ENCODE measurements around the gene CCDC92B. TPM values are rescaled to one million over a fixed set of nuclear protein-coding genes. Genes with fewer than 3 reads are reported as not detected.

The CCDC92B gene
- total RNA-seq, 2 donors from 2014 or later = 0.13 to 0.37 TPM

DNA sequence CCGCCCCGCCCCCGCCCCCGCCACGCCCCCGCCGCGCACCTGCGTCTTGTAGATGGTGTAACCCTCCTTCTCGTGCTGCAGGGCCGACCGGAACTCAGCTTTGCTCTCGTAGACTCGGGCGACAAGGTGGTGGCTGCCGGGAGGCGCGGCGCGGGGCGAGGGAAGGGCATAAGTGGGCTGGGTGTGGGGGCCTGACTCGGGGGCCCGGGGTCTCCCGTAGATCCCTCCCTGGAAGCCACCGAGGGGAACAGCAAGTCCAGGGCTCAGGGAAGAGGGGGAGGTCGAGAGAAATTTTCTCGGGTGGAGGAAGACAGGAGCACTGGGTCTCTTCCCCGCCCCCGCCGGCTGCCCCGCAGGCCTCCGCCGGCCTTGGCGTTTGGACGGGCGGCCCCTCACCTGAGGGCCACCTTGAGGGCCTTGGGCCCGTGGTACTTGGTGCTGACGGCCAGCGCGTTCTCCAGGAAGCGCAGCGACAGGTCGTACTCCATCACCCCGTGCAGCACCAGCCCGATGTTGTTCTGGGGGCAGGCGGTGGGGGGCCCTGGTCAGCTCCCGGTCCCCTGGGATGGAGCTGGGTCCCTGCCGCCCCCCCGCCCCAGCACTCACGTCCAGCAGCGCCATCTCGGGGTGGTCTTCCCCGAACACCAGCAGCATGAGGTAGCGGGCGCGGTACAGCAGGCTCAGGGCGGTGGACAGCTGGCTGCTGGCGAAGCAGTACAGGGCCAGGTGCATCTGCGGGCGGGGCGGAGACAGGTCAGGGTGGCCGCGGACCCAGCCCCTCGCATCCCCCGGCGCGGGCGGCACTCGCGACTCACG is 57.3 kb downstream of the CCDC92B start:
- H3K27ac Mint-ChIP-seq = no peak overlapping the region
- DNase-seq (no peak), ATAC-seq (no peak)
- H3K36me3 Mint-ChIP-seq (ENCODE audit: low read depth) = no peaks in the 10 kb centered on the region
- H3K9me3 ChIP-seq (ENCODE audit: control insufficient read depth, low read length, poor library complexity, severe bottlenecking) = no peaks in the 10 kb centered on the region
- H3K27me3 Mint-ChIP-seq = no peaks in the 10 kb centered on the region
- peaks cover 7% of the 10 kb centered on the region for H3K4me1 Mint-ChIP-seq
- H3K4me3 Mint-ChIP-seq = no peak overlapping the region

DNA sequence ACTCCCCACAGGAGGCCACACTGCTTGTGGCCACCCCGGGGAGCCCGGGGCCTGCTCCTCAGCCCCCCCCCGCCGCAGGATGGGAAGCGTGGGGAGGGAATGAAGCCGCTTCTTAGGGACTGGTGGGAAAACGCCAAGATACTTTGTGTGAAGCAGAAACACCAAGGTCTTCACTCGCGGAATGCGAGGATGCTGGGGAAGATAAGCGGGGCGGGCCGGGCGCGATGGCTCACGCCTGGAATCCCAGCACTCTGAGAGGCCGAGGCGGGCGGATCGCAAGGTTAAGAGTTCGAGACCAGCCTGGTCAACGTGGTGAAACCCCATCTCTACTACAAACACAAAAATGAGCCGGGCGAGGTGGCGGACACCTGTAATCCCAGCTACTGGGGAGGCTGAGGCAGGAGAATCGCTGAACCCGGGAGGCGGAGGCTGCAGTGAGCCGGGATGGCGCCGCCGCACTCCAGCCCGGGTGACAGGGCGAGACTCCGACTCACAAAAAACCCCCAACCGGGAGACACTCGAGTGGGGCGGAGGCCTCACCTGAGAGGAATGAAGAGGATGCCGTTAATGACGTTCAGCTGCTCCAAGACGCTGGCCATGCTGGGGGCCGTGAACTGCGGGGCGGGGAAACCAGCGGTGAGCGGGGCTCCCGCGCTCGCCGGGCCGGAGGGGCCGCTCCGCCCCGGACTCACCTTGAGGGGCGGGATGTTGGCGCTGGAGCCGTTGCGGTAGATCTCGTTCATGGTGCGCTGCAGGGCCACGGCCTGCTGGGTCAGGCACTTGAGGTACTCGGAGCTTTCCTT is 58.2 kb downstream of the CCDC92B start:
- ATAC-seq = no peak
- H3K9me3 ChIP-seq (ENCODE audit: control insufficient read depth, low read length, poor library complexity, severe bottlenecking) = no peaks in the 10 kb centered on the region
- Mint-ChIP-seq H3K27me3 (no peaks in the 10 kb centered on the region), H3K27ac (no peak overlapping the region), H3K4me1 (peaks cover 7% of the 10 kb centered on the region), H3K36me3 (ENCODE audit: low read depth) (no peaks in the 10 kb centered on the region), H3K4me3 (no peak overlapping the region)
- no peak for DNase-seq

DNA sequence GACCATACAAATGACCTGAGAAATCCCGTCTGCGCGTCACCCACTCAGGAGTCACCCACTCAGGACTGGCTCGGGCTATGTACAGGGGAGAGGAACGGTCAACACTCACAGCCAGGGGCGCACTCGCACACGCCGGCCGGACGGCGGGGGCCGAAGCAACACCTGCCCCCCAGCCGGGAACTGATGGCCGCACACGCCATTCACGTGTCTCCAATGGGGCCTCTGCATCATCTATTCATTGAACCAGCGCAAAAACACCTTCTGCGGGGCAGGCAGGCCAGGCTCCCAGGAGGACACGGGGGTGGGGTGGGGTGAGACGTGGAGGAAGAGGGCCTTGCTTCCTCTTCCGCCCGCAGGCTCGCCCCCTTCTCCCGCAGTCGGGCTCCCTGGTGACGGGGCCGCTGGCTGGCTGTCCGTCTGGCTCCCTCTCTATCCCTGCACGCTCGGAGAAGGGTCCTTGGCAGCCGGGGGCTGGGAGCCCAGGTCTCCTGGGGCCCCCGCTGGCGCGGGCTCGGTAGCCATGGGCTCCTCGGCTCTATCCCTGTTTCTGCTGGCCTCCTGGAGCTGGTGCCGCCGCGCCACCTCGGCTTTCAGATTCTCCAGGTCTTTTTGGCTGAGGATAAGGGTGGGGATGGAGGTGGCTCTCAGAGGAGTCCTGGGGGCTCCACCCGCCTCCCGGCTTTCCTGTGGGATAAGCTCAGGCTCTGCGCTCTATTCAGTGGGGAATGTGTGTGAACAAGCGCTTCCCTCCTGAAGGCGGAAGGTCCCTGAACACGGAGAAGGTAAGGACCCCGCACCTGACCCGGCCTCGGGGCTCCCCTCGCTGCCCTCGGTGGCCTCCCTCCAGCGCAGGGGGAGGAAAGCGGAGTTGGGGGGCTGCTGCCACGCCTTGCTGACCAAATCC is 59.0 kb downstream of the CCDC92B start:
- H3K4me1 Mint-ChIP-seq = peaks cover 7% of the 10 kb centered on the region
- H3K27ac Mint-ChIP-seq = peak overlapping the region; percentile 92
- DNase-seq = no peak
- no peaks in the 10 kb centered on the region for H3K27me3 Mint-ChIP-seq
- H3K4me3 Mint-ChIP-seq = peak overlapping the region; percentile 36
- no peak for ATAC-seq
- no peaks in the 10 kb centered on the region for H3K9me3 ChIP-seq (ENCODE audit: control insufficient read depth, low read length, poor library complexity, severe bottlenecking)
- no peaks in the 10 kb centered on the region for H3K36me3 Mint-ChIP-seq (ENCODE audit: low read depth)

DNA sequence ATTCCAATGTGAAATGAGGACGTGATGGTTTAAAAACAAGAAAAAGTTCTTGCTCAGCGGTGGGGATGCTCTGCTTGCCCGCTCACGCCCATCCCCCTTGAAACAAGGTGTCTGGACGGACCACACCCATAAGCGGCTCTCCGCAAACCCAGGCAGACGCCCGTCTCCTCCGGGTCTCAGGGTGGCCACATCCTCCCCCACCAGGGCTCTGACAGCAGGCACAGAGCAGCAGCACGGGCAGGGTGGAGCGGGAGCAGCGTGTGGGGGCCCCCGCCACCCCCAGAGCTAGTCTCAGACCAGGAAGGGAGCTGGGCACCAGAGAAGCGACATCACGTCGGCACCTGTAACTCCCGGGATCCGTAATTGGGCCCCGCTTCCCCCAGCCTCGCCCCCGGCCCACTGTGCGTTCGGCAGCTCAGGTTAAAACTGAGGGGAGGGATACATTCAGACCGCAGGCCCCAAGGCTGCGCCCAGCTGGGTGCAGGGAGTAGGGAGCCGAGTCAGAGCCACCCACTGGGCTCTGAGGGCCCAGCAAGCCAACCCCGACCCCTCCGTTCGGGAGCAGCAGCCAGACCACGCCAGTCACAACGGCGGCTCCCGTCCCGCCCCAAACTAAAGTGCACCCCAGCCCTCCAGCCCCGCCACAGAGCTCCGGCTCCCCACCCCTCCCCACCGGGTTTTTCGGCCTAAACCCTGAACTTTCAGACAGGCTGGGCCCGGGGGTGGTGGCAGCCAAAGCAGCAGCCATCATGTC is 59.9 kb downstream of the CCDC92B start:
- Mint-ChIP-seq H3K27me3 (no peaks in the 10 kb centered on the region), H3K4me3 (peak overlapping the region; percentile 58), H3K36me3 (ENCODE audit: low read depth) (no peaks in the 10 kb centered on the region), H3K4me1 (peaks cover 7% of the 10 kb centered on the region), H3K27ac (peak overlapping the region; percentile 92)
- ATAC-seq (peak; percentile 68), DNase-seq (no peak)
- no peaks in the 10 kb centered on the region for H3K9me3 ChIP-seq (ENCODE audit: control insufficient read depth, low read length, poor library complexity, severe bottlenecking)

DNA sequence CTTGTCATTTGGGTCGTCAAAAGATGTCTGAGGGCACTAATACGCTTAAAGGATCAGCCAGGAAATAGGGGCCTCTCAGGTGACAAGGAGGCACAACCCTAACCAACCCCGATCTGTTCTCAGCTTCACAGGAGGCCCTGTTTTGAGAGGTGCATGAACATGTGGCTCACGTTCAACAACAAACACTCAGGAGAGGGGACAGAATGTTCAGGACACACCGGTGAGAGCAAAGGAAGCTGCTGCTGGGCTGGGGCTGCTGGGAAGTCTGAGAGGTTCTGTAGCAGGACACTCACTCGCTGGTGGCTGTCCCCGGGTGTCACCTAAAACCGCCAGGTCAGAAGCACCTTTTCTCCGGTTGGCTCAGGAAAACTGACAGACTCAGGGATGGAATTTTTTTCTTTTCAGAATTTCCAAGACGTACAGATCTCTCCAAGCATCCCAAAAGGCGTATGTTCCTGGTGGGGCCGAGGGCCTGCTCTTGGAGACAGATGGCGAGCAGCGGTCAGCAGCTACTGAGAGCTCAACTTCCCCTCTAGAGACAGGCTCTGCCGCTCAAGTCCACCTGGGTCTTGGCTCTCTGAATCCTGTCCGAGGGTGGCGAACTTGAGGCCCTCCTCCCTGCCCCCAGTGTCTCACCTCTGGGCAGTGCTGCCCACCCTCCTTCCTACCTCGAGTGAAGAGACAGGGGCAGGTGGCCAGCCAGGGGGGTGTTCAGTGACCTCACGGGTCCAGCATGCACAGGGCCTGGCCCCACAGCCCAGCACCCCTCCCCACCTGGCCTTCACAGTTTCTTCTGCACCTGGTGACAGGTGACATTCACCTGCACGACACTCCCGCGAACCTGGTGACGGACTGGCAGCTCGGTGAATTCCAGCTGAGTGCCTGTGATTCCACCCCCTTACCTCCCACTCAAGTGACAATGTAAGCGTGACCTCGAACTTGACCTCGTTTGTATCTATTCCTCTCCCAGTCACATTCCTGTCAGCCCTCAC is 60.8 kb downstream of the CCDC92B start:
- H3K27me3 Mint-ChIP-seq = no peaks in the 10 kb centered on the region
- H3K4me3 Mint-ChIP-seq = peak overlapping the region; percentile 58
- peak overlapping the region; percentile 92 for H3K27ac Mint-ChIP-seq
- DNase-seq (no peak), ATAC-seq (peak; percentile 24)
- no peaks in the 10 kb centered on the region for H3K36me3 Mint-ChIP-seq (ENCODE audit: low read depth)
- peaks cover 7% of the 10 kb centered on the region for H3K4me1 Mint-ChIP-seq
- no peaks in the 10 kb centered on the region for H3K9me3 ChIP-seq (ENCODE audit: control insufficient read depth, low read length, poor library complexity, severe bottlenecking)

DNA sequence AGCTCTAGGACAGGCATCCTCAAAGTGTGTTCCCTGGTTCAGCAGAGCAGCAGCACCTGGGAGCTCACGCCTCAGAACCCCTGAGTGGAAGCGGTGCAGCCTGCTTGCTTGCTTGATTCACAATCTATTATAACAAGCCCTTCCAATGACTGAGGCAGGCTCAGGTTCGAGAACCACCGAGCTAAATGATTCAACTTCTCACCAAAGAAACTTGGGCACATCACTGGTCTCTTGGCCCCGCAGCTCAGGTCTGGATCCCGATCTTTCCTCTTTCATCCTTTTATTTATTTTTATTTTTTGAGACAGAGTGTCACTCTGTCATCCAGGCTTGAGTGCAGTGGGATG is 62.4 kb downstream of the CCDC92B start:
- DNase-seq (no peak), ATAC-seq (no peak)
- Mint-ChIP-seq H3K27ac (peak overlapping the region; percentile 92), H3K27me3 (no peaks in the 10 kb centered on the region), H3K4me1 (peaks cover 7% of the 10 kb centered on the region), H3K4me3 (no peak overlapping the region), H3K36me3 (ENCODE audit: low read depth) (no peaks in the 10 kb centered on the region)
- no peaks in the 10 kb centered on the region for H3K9me3 ChIP-seq (ENCODE audit: control insufficient read depth, low read length, poor library complexity, severe bottlenecking)

DNA sequence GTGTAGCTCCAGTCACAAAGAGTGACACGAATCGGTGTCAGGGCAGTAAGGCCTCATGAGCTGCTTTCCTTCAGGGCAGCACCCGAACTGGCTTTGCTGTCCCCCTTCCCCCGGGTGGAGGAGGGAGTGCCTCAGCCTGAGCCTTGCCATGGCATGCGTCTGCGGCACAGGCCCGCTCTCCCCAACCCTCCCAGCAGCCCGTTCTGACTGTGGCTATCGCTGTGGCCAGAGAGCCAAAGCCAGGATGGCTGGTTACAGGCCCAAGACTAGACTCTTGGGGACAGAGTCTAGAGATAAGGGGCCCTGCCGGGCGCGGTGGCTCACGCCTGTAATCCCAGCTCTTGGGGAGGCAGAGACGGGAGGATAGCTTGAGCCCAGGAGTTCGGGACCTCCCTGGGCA is 63.8 kb downstream of the CCDC92B start:
- Mint-ChIP-seq H3K27ac (no peak overlapping the region), H3K27me3 (no peaks in the 10 kb centered on the region), H3K36me3 (ENCODE audit: low read depth) (no peaks in the 10 kb centered on the region), H3K4me1 (peaks cover 7% of the 10 kb centered on the region), H3K4me3 (no peak overlapping the region)
- H3K9me3 ChIP-seq (ENCODE audit: control insufficient read depth, low read length, poor library complexity, severe bottlenecking) = no peaks in the 10 kb centered on the region
- DNase-seq (no peak), ATAC-seq (no peak)

DNA sequence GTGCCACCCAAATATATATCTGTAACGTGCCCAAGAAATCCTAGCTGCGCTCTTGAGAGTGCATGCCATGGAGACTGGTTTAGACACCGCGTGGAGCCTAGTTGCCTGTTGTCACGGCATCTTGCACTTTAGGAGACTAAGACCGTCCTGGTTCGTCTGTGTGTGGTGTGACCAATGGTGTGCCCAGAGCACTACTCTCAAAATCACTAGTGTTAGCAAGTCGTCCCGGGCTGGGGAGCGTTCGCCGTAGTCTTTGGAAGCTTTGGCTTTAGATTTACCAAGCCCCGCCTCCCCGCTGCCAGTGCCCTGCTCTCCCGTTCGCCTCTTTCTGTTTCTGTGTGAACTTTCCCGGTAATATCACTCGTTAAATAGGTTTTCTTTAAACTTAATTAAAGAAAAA is 64.9 kb downstream of the CCDC92B start:
- DNase-seq (no peak), ATAC-seq (no peak)
- Mint-ChIP-seq H3K27me3 (no peaks in the 10 kb centered on the region), H3K27ac (peak overlapping the region; percentile 41), H3K36me3 (ENCODE audit: low read depth) (no peaks in the 10 kb centered on the region), H3K4me1 (peaks cover 7% of the 10 kb centered on the region), H3K4me3 (no peak overlapping the region)
- no peaks in the 10 kb centered on the region for H3K9me3 ChIP-seq (ENCODE audit: control insufficient read depth, low read length, poor library complexity, severe bottlenecking)

DNA sequence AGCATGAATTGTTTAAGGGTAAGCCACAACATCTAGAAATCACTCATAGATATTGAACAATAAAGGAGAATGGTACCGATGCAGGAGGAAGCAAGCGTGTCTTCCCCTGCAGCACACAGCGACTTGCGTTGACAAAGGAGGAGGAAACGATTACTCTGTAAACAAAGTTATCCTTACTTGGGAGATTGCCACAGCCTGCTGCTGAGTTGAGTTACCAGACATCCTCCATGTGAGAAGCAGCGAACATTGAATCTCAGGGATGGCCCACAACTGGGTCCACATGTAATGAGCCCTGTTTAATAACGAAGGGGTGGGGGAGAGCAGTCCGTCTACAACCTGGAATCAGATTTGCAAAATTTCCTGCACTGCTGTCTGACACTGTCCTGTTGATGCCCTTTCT is 65.5 kb downstream of the CCDC92B start:
- ATAC-seq (no peak), DNase-seq (no peak)
- no peaks in the 10 kb centered on the region for H3K9me3 ChIP-seq (ENCODE audit: control insufficient read depth, low read length, poor library complexity, severe bottlenecking)
- H3K27ac Mint-ChIP-seq = peak overlapping the region; percentile 41
- H3K27me3 Mint-ChIP-seq = no peaks in the 10 kb centered on the region
- H3K4me1 Mint-ChIP-seq = peaks cover 3% of the 10 kb centered on the region
- no peak overlapping the region for H3K4me3 Mint-ChIP-seq
- H3K36me3 Mint-ChIP-seq (ENCODE audit: low read depth) = peaks cover 4% of the 10 kb centered on the region

DNA sequence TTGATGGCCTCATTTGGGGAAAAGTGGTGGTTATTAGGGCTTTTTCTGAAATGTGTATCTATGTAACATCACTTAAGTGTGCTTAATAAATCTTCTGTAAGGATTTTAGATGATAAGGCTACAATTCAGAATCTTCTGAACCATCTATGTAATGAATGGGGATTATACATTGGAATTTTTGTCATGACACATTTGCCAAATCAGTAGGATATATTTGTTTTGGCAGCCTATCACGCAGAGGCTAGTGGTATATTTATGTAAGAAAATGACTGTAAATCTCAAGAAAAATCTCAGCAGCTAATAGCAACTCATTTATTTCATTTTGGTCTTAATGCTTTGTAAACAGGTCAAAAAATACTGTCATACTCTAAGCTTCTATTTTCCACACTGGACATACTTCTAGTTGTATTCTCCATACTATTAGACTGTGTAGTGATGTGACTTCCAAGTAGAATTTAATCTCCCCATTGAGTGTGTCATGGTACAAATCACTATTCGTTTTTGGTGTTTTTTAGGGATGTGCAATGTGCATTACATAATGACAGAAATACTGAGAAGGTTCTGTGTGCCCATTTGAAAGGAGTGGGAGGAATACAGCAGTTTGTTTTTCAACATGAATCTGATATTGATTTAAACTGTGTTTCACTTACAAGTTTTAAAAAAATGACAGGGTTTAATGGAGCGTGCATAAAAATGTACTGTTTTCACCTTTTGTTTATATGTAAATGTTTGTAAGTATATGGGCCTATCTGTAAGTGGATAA is 67.1 kb downstream of the CCDC92B start:
- Mint-ChIP-seq H3K36me3 (ENCODE audit: low read depth) (peaks cover 4% of the 10 kb centered on the region), H3K27ac (no peak overlapping the region), H3K4me1 (no peaks in the 10 kb centered on the region), H3K27me3 (no peaks in the 10 kb centered on the region), H3K4me3 (no peak overlapping the region)
- DNase-seq (no peak), ATAC-seq (no peak)
- H3K9me3 ChIP-seq (ENCODE audit: control insufficient read depth, low read length, poor library complexity, severe bottlenecking) = no peaks in the 10 kb centered on the region

DNA sequence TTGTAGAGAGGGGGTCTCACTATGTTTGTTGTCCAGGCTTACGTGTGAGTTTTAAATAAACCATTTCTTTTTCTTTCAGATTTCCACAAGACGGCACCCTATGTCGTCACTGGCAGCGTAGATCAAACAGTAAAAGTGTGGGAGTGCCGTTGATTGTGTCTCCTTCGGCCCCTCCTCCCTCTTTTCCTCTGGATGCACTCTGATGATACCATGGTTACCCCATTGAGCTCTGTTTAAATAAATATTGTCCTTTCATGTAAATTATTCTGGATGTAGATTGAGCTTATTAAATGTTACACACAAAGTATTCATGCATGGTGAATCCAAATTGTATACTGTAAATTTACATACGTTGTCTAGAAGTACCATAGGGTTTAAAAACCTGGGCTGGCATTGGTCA is 67.8 kb downstream of the CCDC92B start:
- H3K36me3 Mint-ChIP-seq (ENCODE audit: low read depth) = peaks cover 4% of the 10 kb centered on the region
- H3K4me3 Mint-ChIP-seq = no peak overlapping the region
- no peak for DNase-seq
- no peaks in the 10 kb centered on the region for H3K9me3 ChIP-seq (ENCODE audit: control insufficient read depth, low read length, poor library complexity, severe bottlenecking)
- H3K27ac Mint-ChIP-seq = peak overlapping the region; percentile 34
- H3K4me1 Mint-ChIP-seq = no peaks in the 10 kb centered on the region
- ATAC-seq = no peak
- H3K27me3 Mint-ChIP-seq = no peaks in the 10 kb centered on the region
